ENCODE data around the gene TOR1AIP2.

- TF ChIP-seq CTCF (IDR thresholded peaks at IDR 0.05; ENCODE audit: low read depth, low read length) (no peak), EZH2phosphoT487 (IDR thresholded peaks at IDR 0.05; ENCODE audit: low read depth) (no peak)
Observed at GRCh38 chr1:179921472-179921871, 43.9 kb upstream of the TOR1AIP2 start.
